ENCODE data around the gene PARP8. TPM values are rescaled to one million over a fixed set of nuclear protein-coding genes. Genes with fewer than 3 reads are reported as not detected.

PARP8 gene
- total RNA-seq, 2 experiments from 2014 or later = 36.8 to 39.2 TPM

GRCh38 chr5:50832657-50833284 is 166.3 kb downstream of the PARP8 start:
- TF ChIP-seq EZH2phosphoT487 (IDR thresholded peaks at IDR 0.05; ENCODE audit: borderline replicate concordance, low read depth, low read length) (no peak), CTCF (conservative IDR thresholded peaks at IDR 0.05; ENCODE audit: low read length) (no peak)
- intact Hi-C loops (cut with micrococcal nuclease; ENCODE audit: unreplicated experiment) = no loop called here
- Histone ChIP-seq H3K4me3 (ENCODE audit: low read depth, low read length, poor library complexity, severe bottlenecking) (no peak overlapping the region), H3K9me2 (ENCODE audit: insufficient read depth, low read length) (peaks cover 3% of the 10 kb centered on the region; the same call in 1 of the 2 replicates), H2AFZ (ENCODE audit: low read length) (no peak overlapping the region), H3K27ac (ENCODE audit: low read depth, low read length, poor library complexity, severe bottlenecking) (no peak overlapping the region), H4K20me1 (ENCODE audit: insufficient read depth, low read length) (no peaks in the 10 kb centered on the region), H3K79me2 (ENCODE audit: insufficient read depth, low read depth, low read length) (no peaks in the 10 kb centered on the region), H3K36me3 (ENCODE audit: insufficient read depth, low read length) (peaks cover 37% of the 10 kb centered on the region), H3K9me3 (ENCODE audit: low read length) (no peaks in the 10 kb centered on the region), H3K4me1 (ENCODE audit: insufficient read depth, low read length, poor library complexity, severe bottlenecking) (peaks cover 16% of the 10 kb centered on the region), H3K4me2 (ENCODE audit: low read length) (peak overlapping the region; percentile 25; the same call in 1 of the 2 replicates)
- BruUV-seq (replicated peaks) = no TSS peak
- ChIA-PET CTCF (ENCODE audit: unreplicated experiment) (no interaction called here), POLR2A (interaction anchor here (1.2 kb wide), 1 partner anchor 16 kb away, joined by 3 read pairs; no protein-coding TSS in a partner anchor)
- peak; percentile 14 for DNase-seq (ENCODE audit: low spot score)

GRCh38 chr5:50836356-50836755 is 169.9 kb downstream of the PARP8 start:
- H3K36me3 ChIP-seq (ENCODE audit: insufficient read depth, low read length) = peaks cover 12% of the 10 kb centered on the region; the same call in 1 of the 2 replicates
- CTCF ChIA-PET (ENCODE audit: unreplicated experiment) = no interaction called here
- no peak for DNase-seq (ENCODE audit: low spot score)
- POLR2A ChIA-PET = interaction anchor here (0.6 to 1.5 kb wide), 3 partner anchors 20 to 44 kb away, joined by 3 to 6 read pairs (median 3); no protein-coding TSS in a partner anchor
- no peaks in the 10 kb centered on the region for H3K79me2 ChIP-seq (ENCODE audit: insufficient read depth, low read depth, low read length)
- intact Hi-C loops (cut with micrococcal nuclease; ENCODE audit: unreplicated experiment) = no loop called here
- TF ChIP-seq CTCF (conservative IDR thresholded peaks at IDR 0.05; ENCODE audit: low read length) = no peak
- TF ChIP-seq EZH2phosphoT487 (IDR thresholded peaks at IDR 0.05; ENCODE audit: borderline replicate concordance, low read depth, low read length) = no peak
- BruUV-seq (replicated peaks) = no TSS peak
- H4K20me1 ChIP-seq (ENCODE audit: insufficient read depth, low read length) = no peaks in the 10 kb centered on the region
- H3K27ac ChIP-seq (ENCODE audit: low read depth, low read length, poor library complexity, severe bottlenecking) = no peak overlapping the region
- no peaks in the 10 kb centered on the region for H3K9me3 ChIP-seq (ENCODE audit: low read length)
- peaks cover 16% of the 10 kb centered on the region for H3K4me1 ChIP-seq (ENCODE audit: insufficient read depth, low read length, poor library complexity, severe bottlenecking)
- peaks cover 3% of the 10 kb centered on the region; the same call in 1 of the 2 replicates for H3K9me2 ChIP-seq (ENCODE audit: insufficient read depth, low read length)
- H3K4me3 ChIP-seq (ENCODE audit: low read depth, low read length, poor library complexity, severe bottlenecking) = no peak overlapping the region
- H2AFZ ChIP-seq (ENCODE audit: low read length) = no peak overlapping the region
- no peak overlapping the region for H3K4me2 ChIP-seq (ENCODE audit: low read length)

- POLR2A ChIA-PET = interaction anchor here (0.9 kb wide), 1 partner anchor 18 kb away, joined by 3 read pairs; no protein-coding TSS in a partner anchor
- no TSS peak for BruUV-seq (replicated peaks)
- H3K27ac ChIP-seq (ENCODE audit: low read depth, low read length, poor library complexity, severe bottlenecking) = no peak overlapping the region
- H3K4me2 ChIP-seq (ENCODE audit: low read length) = no peak overlapping the region
- peaks cover 24% of the 10 kb centered on the region for H3K36me3 ChIP-seq (ENCODE audit: insufficient read depth, low read length)
- no peak for TF ChIP-seq EZH2phosphoT487 (IDR thresholded peaks at IDR 0.05; ENCODE audit: borderline replicate concordance, low read depth, low read length)
- no peak for TF ChIP-seq CTCF (conservative IDR thresholded peaks at IDR 0.05; ENCODE audit: low read length)
- no peaks in the 10 kb centered on the region for H3K9me3 ChIP-seq (ENCODE audit: low read length)
- CTCF ChIA-PET (ENCODE audit: unreplicated experiment) = no interaction called here
- no peak overlapping the region for H2AFZ ChIP-seq (ENCODE audit: low read length)
- H3K4me1 ChIP-seq (ENCODE audit: insufficient read depth, low read length, poor library complexity, severe bottlenecking) = no peaks in the 10 kb centered on the region
- no peak overlapping the region for H3K4me3 ChIP-seq (ENCODE audit: low read depth, low read length, poor library complexity, severe bottlenecking)
- no peak for DNase-seq (ENCODE audit: low spot score)
- no peaks in the 10 kb centered on the region for H4K20me1 ChIP-seq (ENCODE audit: insufficient read depth, low read length)
- H3K79me2 ChIP-seq (ENCODE audit: insufficient read depth, low read depth, low read length) = no peaks in the 10 kb centered on the region
- H3K9me2 ChIP-seq (ENCODE audit: insufficient read depth, low read length) = no peaks in the 10 kb centered on the region
- intact Hi-C loops (cut with micrococcal nuclease; ENCODE audit: unreplicated experiment) = no loop called here
Observed at GRCh38 chr5:50839472-50839871, 173.0 kb downstream of the PARP8 start.

Data from OCI-LY7 (cell line).